ENCODE data around the gene RAI1. TPM values are rescaled to one million over a fixed set of nuclear protein-coding genes. Genes with fewer than 3 reads are reported as not detected.

The RAI1 gene
- total and polyA plus RNA-seq, 2 of the 13 experiments (the other 11 are each of a cell fraction or from before 2014, with no cell fraction given) = 3.4 to 5.2 TPM

DNA sequence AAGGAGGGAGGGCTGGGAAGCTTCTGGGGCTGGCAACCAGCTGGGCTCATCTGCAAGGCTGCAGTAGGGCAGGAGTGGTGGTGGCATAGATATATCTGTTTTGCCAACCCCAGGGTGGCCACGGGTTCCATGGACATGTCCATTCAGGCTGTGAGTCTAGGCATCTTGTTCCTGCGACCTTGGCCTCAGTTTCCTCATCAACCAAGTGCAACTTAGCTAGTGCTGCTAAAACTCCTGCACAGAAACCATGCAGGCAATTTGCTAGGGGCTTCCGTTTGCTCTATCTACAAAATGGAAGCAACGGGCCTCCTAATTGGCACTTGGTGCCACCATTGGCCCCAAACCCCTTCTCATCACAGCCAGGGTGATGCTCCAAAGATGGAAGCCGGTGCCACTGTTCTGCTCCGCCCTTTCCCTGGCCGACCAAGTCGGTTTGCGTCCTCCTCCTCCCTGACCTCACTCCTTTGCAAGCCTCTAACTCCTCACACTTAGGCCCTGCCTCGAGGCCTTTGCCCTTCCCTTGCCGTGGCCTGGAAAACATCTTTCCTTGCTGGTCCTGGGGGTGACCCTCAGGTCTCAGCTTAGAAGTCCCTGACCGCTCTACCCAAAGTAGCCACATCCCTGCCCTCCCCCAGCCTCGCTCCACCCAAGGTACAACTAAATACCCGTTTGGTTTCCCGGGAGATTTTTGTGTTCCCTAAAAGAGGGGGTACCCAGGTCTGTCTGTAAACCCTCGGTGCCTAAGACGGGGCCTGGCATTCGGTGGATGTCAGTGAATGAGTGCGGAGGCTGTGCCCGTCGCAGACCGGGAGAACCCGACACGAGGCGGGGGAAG, 154.4 kb downstream of the RAI1 start (continued):
- TF ChIP-seq, protein P1, sequence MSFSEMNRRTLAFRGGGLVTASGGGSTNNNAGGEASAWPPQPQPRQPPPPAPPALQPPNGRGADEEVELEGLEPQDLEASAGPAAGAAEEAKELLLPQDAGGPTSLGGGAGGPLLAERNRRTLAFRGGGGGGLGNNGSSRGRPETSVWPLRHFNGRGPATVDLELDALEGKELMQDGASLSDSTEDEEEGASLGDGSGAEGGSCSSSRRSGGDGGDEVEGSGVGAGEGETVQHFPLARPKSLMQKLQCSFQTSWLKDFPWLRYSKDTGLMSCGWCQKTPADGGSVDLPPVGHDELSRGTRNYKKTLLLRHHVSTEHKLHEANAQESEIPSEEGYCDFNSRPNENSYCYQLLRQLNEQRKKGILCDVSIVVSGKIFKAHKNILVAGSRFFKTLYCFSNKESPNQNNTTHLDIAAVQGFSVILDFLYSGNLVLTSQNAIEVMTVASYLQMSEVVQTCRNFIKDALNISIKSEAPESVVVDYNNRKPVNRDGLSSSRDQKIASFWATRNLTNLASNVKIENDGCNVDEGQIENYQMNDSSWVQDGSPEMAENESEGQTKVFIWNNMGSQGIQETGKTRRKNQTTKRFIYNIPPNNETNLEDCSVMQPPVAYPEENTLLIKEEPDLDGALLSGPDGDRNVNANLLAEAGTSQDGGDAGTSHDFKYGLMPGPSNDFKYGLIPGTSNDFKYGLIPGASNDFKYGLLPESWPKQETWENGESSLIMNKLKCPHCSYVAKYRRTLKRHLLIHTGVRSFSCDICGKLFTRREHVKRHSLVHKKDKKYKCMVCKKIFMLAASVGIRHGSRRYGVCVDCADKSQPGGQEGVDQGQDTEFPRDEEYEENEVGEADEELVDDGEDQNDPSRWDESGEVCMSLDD (CRISPR knock-in tag; IDR thresholded peaks at IDR 0.05; ENCODE audit: borderline replicate concordance) = no peak
- TF ChIP-seq ZIK1 (CRISPR knock-in tag; IDR thresholded peaks at IDR 0.05; ENCODE audit: borderline replicate concordance, low read depth) = no peak
- TF ChIP-seq, protein P2, sequence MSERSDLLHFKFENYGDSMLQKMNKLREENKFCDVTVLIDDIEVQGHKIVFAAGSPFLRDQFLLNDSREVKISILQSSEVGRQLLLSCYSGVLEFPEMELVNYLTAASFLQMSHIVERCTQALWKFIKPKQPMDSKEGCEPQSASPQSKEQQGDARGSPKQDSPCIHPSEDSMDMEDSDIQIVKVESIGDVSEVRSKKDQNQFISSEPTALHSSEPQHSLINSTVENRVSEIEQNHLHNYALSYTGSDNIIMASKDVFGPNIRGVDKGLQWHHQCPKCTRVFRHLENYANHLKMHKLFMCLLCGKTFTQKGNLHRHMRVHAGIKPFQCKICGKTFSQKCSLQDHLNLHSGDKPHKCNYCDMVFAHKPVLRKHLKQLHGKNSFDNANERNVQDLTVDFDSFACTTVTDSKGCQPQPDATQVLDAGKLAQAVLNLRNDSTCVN (CRISPR knock-in tag; IDR thresholded peaks at IDR 0.05; ENCODE audit: borderline replicate concordance) = peak; percentile 17; the same call in 1 of the 2 replicates
- TF ChIP-seq MBD4 (IDR thresholded peaks at IDR 0.05; ENCODE audit: borderline replicate concordance, low read length) = no peak
- no peak for TF ChIP-seq ZNF33A (CRISPR knock-in tag; IDR thresholded peaks at IDR 0.05; ENCODE audit: borderline replicate concordance)
- TF ChIP-seq, protein P3, sequence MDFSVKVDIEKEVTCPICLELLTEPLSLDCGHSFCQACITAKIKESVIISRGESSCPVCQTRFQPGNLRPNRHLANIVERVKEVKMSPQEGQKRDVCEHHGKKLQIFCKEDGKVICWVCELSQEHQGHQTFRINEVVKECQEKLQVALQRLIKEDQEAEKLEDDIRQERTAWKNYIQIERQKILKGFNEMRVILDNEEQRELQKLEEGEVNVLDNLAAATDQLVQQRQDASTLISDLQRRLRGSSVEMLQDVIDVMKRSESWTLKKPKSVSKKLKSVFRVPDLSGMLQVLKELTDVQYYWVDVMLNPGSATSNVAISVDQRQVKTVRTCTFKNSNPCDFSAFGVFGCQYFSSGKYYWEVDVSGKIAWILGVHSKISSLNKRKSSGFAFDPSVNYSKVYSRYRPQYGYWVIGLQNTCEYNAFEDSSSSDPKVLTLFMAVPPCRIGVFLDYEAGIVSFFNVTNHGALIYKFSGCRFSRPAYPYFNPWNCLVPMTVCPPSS (IDR thresholded peaks at IDR 0.05) = no peak
- TF ChIP-seq HNRNPUL1 (IDR thresholded peaks at IDR 0.05; ENCODE audit: low read depth, low read length) = no peak
- no peak for TF ChIP-seq MZF1 (CRISPR knock-in tag; IDR thresholded peaks at IDR 0.05; ENCODE audit: borderline replicate concordance)
- TF ChIP-seq, protein P4, sequence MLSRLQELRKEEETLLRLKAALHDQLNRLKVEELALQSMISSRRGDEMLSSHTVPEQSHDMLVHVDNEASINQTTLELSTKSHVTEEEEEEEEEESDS (CRISPR knock-in tag; IDR thresholded peaks at IDR 0.05; ENCODE audit: borderline replicate concordance) = no peak
- no peak for TF ChIP-seq ZNF24 (IDR thresholded peaks at IDR 0.05)
- no peak; the same call in 1 of the 2 replicates for TF ChIP-seq ZFP90 (CRISPR knock-in tag; IDR thresholded peaks at IDR 0.05; ENCODE audit: borderline replicate concordance)
- no peak for TF ChIP-seq FOSL2 (CRISPR knock-in tag; IDR thresholded peaks at IDR 0.05)
- TF ChIP-seq, protein P5, sequence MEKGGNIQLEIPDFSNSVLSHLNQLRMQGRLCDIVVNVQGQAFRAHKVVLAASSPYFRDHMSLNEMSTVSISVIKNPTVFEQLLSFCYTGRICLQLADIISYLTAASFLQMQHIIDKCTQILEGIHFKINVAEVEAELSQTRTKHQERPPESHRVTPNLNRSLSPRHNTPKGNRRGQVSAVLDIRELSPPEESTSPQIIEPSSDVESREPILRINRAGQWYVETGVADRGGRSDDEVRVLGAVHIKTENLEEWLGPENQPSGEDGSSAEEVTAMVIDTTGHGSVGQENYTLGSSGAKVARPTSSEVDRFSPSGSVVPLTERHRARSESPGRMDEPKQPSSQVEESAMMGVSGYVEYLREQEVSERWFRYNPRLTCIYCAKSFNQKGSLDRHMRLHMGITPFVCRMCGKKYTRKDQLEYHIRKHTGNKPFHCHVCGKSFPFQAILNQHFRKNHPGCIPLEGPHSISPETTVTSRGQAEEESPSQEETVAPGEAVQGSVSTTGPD (CRISPR knock-in tag; IDR thresholded peaks at IDR 0.05) = no peak
- no peak for TF ChIP-seq ZFP82 (CRISPR knock-in tag; IDR thresholded peaks at IDR 0.05; ENCODE audit: borderline replicate concordance)
- no peak for TF ChIP-seq TARDBP (CRISPR knock-in tag; IDR thresholded peaks at IDR 0.05)
- TF ChIP-seq, protein P6, sequence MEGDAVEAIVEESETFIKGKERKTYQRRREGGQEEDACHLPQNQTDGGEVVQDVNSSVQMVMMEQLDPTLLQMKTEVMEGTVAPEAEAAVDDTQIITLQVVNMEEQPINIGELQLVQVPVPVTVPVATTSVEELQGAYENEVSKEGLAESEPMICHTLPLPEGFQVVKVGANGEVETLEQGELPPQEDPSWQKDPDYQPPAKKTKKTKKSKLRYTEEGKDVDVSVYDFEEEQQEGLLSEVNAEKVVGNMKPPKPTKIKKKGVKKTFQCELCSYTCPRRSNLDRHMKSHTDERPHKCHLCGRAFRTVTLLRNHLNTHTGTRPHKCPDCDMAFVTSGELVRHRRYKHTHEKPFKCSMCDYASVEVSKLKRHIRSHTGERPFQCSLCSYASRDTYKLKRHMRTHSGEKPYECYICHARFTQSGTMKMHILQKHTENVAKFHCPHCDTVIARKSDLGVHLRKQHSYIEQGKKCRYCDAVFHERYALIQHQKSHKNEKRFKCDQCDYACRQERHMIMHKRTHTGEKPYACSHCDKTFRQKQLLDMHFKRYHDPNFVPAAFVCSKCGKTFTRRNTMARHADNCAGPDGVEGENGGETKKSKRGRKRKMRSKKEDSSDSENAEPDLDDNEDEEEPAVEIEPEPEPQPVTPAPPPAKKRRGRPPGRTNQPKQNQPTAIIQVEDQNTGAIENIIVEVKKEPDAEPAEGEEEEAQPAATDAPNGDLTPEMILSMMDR (CRISPR knock-in tag; IDR thresholded peaks at IDR 0.05) = no peak
- TF ChIP-seq, protein P7, sequence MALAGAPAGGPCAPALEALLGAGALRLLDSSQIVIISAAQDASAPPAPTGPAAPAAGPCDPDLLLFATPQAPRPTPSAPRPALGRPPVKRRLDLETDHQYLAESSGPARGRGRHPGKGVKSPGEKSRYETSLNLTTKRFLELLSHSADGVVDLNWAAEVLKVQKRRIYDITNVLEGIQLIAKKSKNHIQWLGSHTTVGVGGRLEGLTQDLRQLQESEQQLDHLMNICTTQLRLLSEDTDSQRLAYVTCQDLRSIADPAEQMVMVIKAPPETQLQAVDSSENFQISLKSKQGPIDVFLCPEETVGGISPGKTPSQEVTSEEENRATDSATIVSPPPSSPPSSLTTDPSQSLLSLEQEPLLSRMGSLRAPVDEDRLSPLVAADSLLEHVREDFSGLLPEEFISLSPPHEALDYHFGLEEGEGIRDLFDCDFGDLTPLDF (CRISPR knock-in tag; IDR thresholded peaks at IDR 0.05) = no peak

All from HepG2 (cell line).